Middle frontal gyrus (tissue), 1 donor: Measurements from ENCODE around the gene CNTN1.

Source experiments
- DNase-seq: peaks from one replicate; pipeline ENCODE4 v3.0.0-alpha.2; 2015; ENCODE audit warnings: low spot score; ENCODE audit errors: extremely low spot score

CNTN1 gene

GRCh38 chr12:41100572-41100971 lies 408.3 kb downstream of the CNTN1 start:
- no peak for DNase-seq

- no peak for DNase-seq
Measured at GRCh38 chr12:41101806-41102205, 409.6 kb downstream of the CNTN1 start.

- no peak for DNase-seq
Measured at GRCh38 chr12:41103614-41104013, 411.4 kb downstream of the CNTN1 start.

GRCh38 chr12:41106315-41106714 lies 414.1 kb downstream of the CNTN1 start:
- no peak for DNase-seq

GRCh38 chr12:41108032-41108431 lies 415.8 kb downstream of the CNTN1 start:
- DNase-seq = no peak

- no peak for DNase-seq
Measured at GRCh38 chr12:41112903-41113302, 420.7 kb downstream of the CNTN1 start.

- DNase-seq = no peak
Measured at GRCh38 chr12:41120211-41120610, 428.0 kb downstream of the CNTN1 start.

- DNase-seq = no peak
Measured at GRCh38 chr12:41121374-41121773, 429.1 kb downstream of the CNTN1 start.
